ENCODE measurements around the gene RABGGTA. TPM values are rescaled to one million over a fixed set of nuclear protein-coding genes. Genes with fewer than 3 reads are reported as not detected.
A peak's percentile ranks its signal among the peaks of the same experiment; 100 is the strongest.

The RABGGTA gene
- total and polyA plus RNA-seq, 9 of the 15 experiments (the other 6 are each of a cell fraction or from before 2014, with no cell fraction given): 4.5 to 24.2 (median 15.5) TPM

- FAIRE-seq (peak; percentile 99), ATAC-seq (peak; percentile 90), DNase-seq (ENCODE audit: extremely low read depth in 1 of 4, low spot score in 3 of 4) (peak; percentile 65 to 90 (median 78))
- BruUV-seq (replicated peaks): no TSS peak
- Histone ChIP-seq H2AFZ (ENCODE audit: low read depth, low read length) (peak overlapping the region; percentile 82), H3K4me2 (ENCODE audit: insufficient read depth, low read length) (peak overlapping the region; percentile 67), H3K79me2 (ENCODE audit: control insufficient read depth, insufficient read depth, low read length) (no peaks in the 10 kb centered on the region), H3K9me1 (ENCODE audit: control insufficient read depth, insufficient read depth, low read length) (no peaks in the 10 kb centered on the region), H3K4me3 (no peak overlapping the region), H3K27me3 (ENCODE audit: control insufficient read depth in 2 of 2, insufficient read depth in 2 of 2, low read length in 2 of 2) (no peaks in the 10 kb centered on the region), H3K27ac (ENCODE audit: extremely low read depth, low read depth, low read length) (peak overlapping the region; percentile 62), H4K20me1 (replicated peaks; ENCODE audit: control insufficient read depth, insufficient read depth, low read length) (no peaks in the 10 kb centered on the region), H3K36me3 (ENCODE audit: control insufficient read depth, insufficient read depth, low read length) (no peaks in the 10 kb centered on the region; the same call in 1 of the 3 replicates), H3K9me3 (replicated peaks; ENCODE audit: control insufficient read depth, insufficient read depth, low read depth, low read length) (no peaks in the 10 kb centered on the region), H3K4me1 (replicated peaks in 1 of 2; ENCODE audit: control insufficient read depth in 2 of 2, insufficient read depth in 2 of 2, low read length in 2 of 2) (peaks cover 22 to 50% of the 10 kb centered on the region in 2 experiments; a peak in 4 of 5 replicates), H3K9ac (ENCODE audit: insufficient read depth in 1 of 2, low read depth in 2 of 2, low read length in 2 of 2) (peak overlapping the region; percentile 44 to 81)
- 6% methylated on average over 7 of the region's 12 CpGs for WGBS (ENCODE audit: insufficient coverage, low coverage, missing lambda C conversion rate)
- CTCF ChIA-PET (ENCODE audit: low intra/inter-chr PET ratio): no interaction called here
- intact Hi-C loops (cut with micrococcal nuclease) (no loop called here), in situ Hi-C loops (cut with MboI) (no loop called here)
- POLR2A ChIA-PET: interaction anchor here (0.6 to 1.6 kb wide), 5 partner anchors 13 to 44 kb away, joined by 3 to 7 read pairs (median 4); partner anchors contain the start of genes DHRS1, NOP9 and RABGGTA
- no peak; the same call in 1 of the 2 replicates for TF ChIP-seq NR2C1 (IDR thresholded peaks at IDR 0.05)
- TF ChIP-seq NR2C1 (tag; IDR thresholded peaks at IDR 0.05): no peak
- TF ChIP-seq POLR3G (IDR thresholded peaks at IDR 0.05; ENCODE audit: extremely low read depth, insufficient read length, insufficient replicate concordance): no peak
- no peak for TF ChIP-seq RBM22 (IDR thresholded peaks at IDR 0.05; ENCODE audit: low read depth, low read length, poor library complexity, severe bottlenecking)
- no peak for TF ChIP-seq ZNF280A (IDR thresholded peaks at IDR 0.05; ENCODE audit: low read depth, partially characterized antibody)
- no peak for TF ChIP-seq FOS (IDR thresholded peaks at IDR 0.05; ENCODE audit: extremely low read depth, insufficient read length)
- no peak for TF ChIP-seq ZBTB11 (CRISPR knock-in tag; IDR thresholded peaks at IDR 0.05)
- no peak for TF ChIP-seq PRPF4 (IDR thresholded peaks at IDR 0.05; ENCODE audit: insufficient read depth, low read depth, low read length, poor library complexity, severe bottlenecking)
- TF ChIP-seq SAFB (IDR thresholded peaks at IDR 0.05; ENCODE audit: borderline replicate concordance, low read depth, low read length): no peak
- TF ChIP-seq ZNF174 (CRISPR knock-in tag; IDR thresholded peaks at IDR 0.05): no peak
- no peak for TF ChIP-seq TRIM28 (IDR thresholded peaks at IDR 0.05)
- TF ChIP-seq ZBTB34 (CRISPR knock-in tag; IDR thresholded peaks at IDR 0.05): no peak
- TF ChIP-seq MAFK (IDR thresholded peaks at IDR 0.05; ENCODE audit: low read length): no peak
- TF ChIP-seq STAG1 (CRISPR knock-in tag; IDR thresholded peaks at IDR 0.05; ENCODE audit: borderline replicate concordance): no peak
- TF ChIP-seq POU5F1 (IDR thresholded peaks at IDR 0.05; ENCODE audit: borderline replicate concordance, low read depth, low read length, partially characterized antibody): no peak
Observed at GRCh38 chr14:24255931-24256711, 15.3 kb downstream of the RABGGTA start.

Measured in K562 (cell line).